Sigmoid colon (tissue), 3 donors: ENCODE results near the gene ZDHHC20.

Source experiments
- CTCF ChIP-seq, 4 experiments: fragments of 450-650 bp in 3 of 4; fragments of 200-600 bp in 1 of 4; IDR thresholded peaks; one replicate each; pipeline ENCODE4 v1.5.1; 2016 to 2019; ENCODE audit warnings: antibody characterized with exemption in 4 of 4, mild to moderate bottlenecking in 3 of 4, moderate library complexity in 2 of 4
- POLR2A ChIP-seq, 2 donors: fragments of 450-650 bp; IDR thresholded peaks; one replicate each; pipeline ENCODE4 v1.6.1; 2016; ENCODE audit warnings: antibody characterized with exemption in 2 of 2, mild to moderate bottlenecking in 2 of 2, moderate library complexity in 2 of 2

GRCh38 chr13:21385710-21386109 is 73.4 kb downstream of the ZDHHC20 start:
- no peak for TF ChIP-seq POLR2A (IDR thresholded peaks at IDR 0.05)
- TF ChIP-seq CTCF (IDR thresholded peaks at IDR 0.05), result no peak
